K562 (cell line): ENCODE measurements around the gene SIGLEC14. TPM values are rescaled to one million over a fixed set of nuclear protein-coding genes. Genes with fewer than 3 reads are reported as not detected.
A peak's percentile ranks its signal among the peaks of the same experiment; 100 is the strongest.

Source experiments
- ATF1 ChIP-seq, 2 experiments: fragments of 450-650 bp in 1 of 2; IDR thresholded peaks; 2 replicates each; pipeline ENCODE4 v1.6.1; 2016; ENCODE audit warnings: missing compliant biosample characterization in 1 of 2, missing genetic modification characterization in 1 of 2
- ID3 ChIP-seq, 2 experiments: fragments of 250-450 bp in 1 of 2; fragments of 450-650 bp in 1 of 2; sonication (Bioruptor Pico) in 1 of 2; IDR thresholded peaks; 2 replicates each; pipeline versions ENCODE4 v1.6.1 to v1.8.0; 2016 to 2021; ENCODE audit warnings: mild to moderate bottlenecking in 2 of 2, moderate library complexity in 2 of 2, missing compliant biosample characterization in 1 of 2, missing genetic modification characterization in 1 of 2
- RB1 ChIP-seq: fragments of 450-650 bp; IDR thresholded peaks from 2 replicates; pipeline ENCODE4 v1.6.1; 2017; ENCODE audit warnings: low read depth, mild to moderate bottlenecking
- REST ChIP-seq, 2 experiments: fragments of 450-650 bp; formaldehyde crosslinking in 1 of 2; IDR thresholded peaks; 2 replicates each; pipeline versions ENCODE4 v1.4.0 to v1.6.1; 2014 to 2020; ENCODE audit warnings: mild to moderate bottlenecking in 2 of 2, borderline replicate concordance in 1 of 2, low read depth in 1 of 2
- TFE3 ChIP-seq: fragments of 450-650 bp; formaldehyde crosslinking; IDR thresholded peaks from 2 replicates; pipeline ENCODE4 v1.4.0; 2020; ENCODE audit warnings: mild to moderate bottlenecking, mixed read lengths
- VEZF1 ChIP-seq: fragments of 200-800 bp; sonication (Bioruptor generic); IDR thresholded peaks from 2 replicates; pipeline ENCODE4 v1.6.1; 2017; ENCODE audit warnings: missing genetic modification characterization, missing compliant biosample characterization
- ZBED1 ChIP-seq: IDR thresholded peaks from 2 replicates; pipeline ENCODE4 v1.6.1; 2014
- ZKSCAN1 ChIP-seq: fragments of 150-350 bp; IDR thresholded peaks from 2 replicates; pipeline ENCODE4 v1.6.1; 2016; ENCODE audit warnings: low read depth, low read length
- ZNF232 ChIP-seq: sonication (generic); formaldehyde crosslinking; IDR thresholded peaks from 2 replicates; pipeline ENCODE4 v1.8.0; 2022; ENCODE audit warnings: mild to moderate bottlenecking, missing genetic modification reagents
- ZNF830 ChIP-seq: fragments of 250-450 bp; sonication (Bioruptor Pico); IDR thresholded peaks from 2 replicates; pipeline ENCODE4 v1.5.0; 2021; ENCODE audit warnings: mild to moderate bottlenecking
- polyA plus RNA-seq, 8 experiments: library from polyadenylated mRNA; depleted of rRNA in 4 of 8; stranded (reverse) in 5 of 8; unstranded in 3 of 8; fragments of >200 nt; fragmentation: Nextera tagmentation in 2 of 8; fragmentation: Illumina TruSeq in 1 of 8; extraction: Ambion mirVana in 2 of 8; extraction: Trizol in 1 of 8; gene quantifications; 2 replicates each; pipeline versions ENCODE4 v1.2.1 to v1.2.3, GENCODE V29; 2011 to 2014; ENCODE audit warnings: inconsistent platforms in 1 of 8, missing spikeins in 1 of 8
- total RNA-seq, 7 experiments: library from RNA; depleted of rRNA in 6 of 7; stranded (reverse); fragments of >200 nt in 6 of 7; fragmentation: Illumina TruSeq in 2 of 7; extraction: Trizol in 2 of 7; gene quantifications; 2 replicates each; pipeline versions ENCODE4 v1.2.1 to v1.2.3, GENCODE V29; 2011 to 2021; ENCODE audit warnings: low replicate concordance in 1 of 7

SIGLEC14 gene
- total and polyA plus RNA-seq, 9 of the 15 experiments (the other 6 are each of a cell fraction or from before 2014, with no cell fraction given), result not detected

GRCh38 chr19:51660975-51661600 lies 14.5 kb upstream of the SIGLEC14 start (continued):
- TF ChIP-seq REST (IDR thresholded peaks at IDR 0.05; ENCODE audit: borderline replicate concordance) (peak; percentile 80; the same call in 1 of the 2 replicates), REST (CRISPR knock-in tag; IDR thresholded peaks at IDR 0.05; ENCODE audit: low read depth) (no peak), TFE3 (CRISPR knock-in tag) (no peak), ID3 (CRISPR knock-in tag; IDR thresholded peaks at IDR 0.05) (no peak), ID3 (tag; IDR thresholded peaks at IDR 0.05) (no peak), ZNF830 (CRISPR knock-in tag) (no peak), ZNF232 (CRISPR knock-in tag) (no peak), VEZF1 (CRISPR knock-in tag) (peak; percentile 33; the same call in 1 of the 2 replicates), ZKSCAN1 (no peak), ATF1 (CRISPR knock-in tag; IDR thresholded peaks at IDR 0.05) (no peak), ATF1 (tag; IDR thresholded peaks at IDR 0.05) (no peak), ZBED1 (no peak), RB1 (0 out of 2 replicates have a peak, but pooled peaks have one; percentile 13)
